IMR-90 (cell line): ENCODE results near the gene USP6NL. TPM values are rescaled to one million over a fixed set of nuclear protein-coding genes. Genes with fewer than 3 reads are reported as not detected.

Experiments
- ATAC-seq: fragments of 200-7000 bp; cut with Tn5 transposase; 2 replicates; pipeline ENCODE4 v1.9.1; 2020; ENCODE audit warnings: low read depth, mild to moderate bottlenecking, moderate library complexity
- BruUV-seq: library from RNA; stranded (reverse); fragments of 400-500 nt; replicated peaks from 2 replicates; lab custom pipeline; 2021; lab: Mats Ljungman, UMichigan
- CTCF ChIA-PET: fragments of 300-600 bp; formaldehyde crosslinking; extraction: SDS; loops from one replicate; lab custom pipeline; 2021; ENCODE audit warnings: antibody characterized with exemption; lab: Yijun Ruan, JAX
- POLR2A ChIA-PET: fragments of 300-600 bp; sonication (Branson Sonifier 250); formaldehyde crosslinking; loops from one replicate; lab custom pipeline; 2022; ENCODE audit warnings: antibody characterized with exemption; ENCODE audit not compliant: unreplicated experiment; lab: Charles Lee
- DNase-seq: peaks from one replicate; pipeline ENCODE4 v3.0.0; 2013
- H2AFZ ChIP-seq: replicated peaks from 2 replicates; pipeline ENCODE3; 2013; ENCODE audit warnings: low read length, mild to moderate bottlenecking; ENCODE audit not compliant: poor library complexity
- H2AK5ac ChIP-seq: 2 replicates; pipeline ENCODE4 v1.6.1; 2013; ENCODE audit warnings: low read depth, low read length, inconsistent platforms
- H2AK9ac ChIP-seq: replicated peaks from 2 replicates; pipeline ENCODE3; 2013; ENCODE audit warnings: mild to moderate bottlenecking, low read depth, low read length, moderate library complexity; ENCODE audit not compliant: poor library complexity
- H2BK120ac ChIP-seq: 2 replicates; pipeline ENCODE4 v1.6.1; 2013; ENCODE audit warnings: low read depth, low read length, inconsistent platforms
- H2BK15ac ChIP-seq: 3 replicates; pipeline ENCODE4 v1.6.1; 2013; ENCODE audit warnings: low read depth, low read length, inconsistent platforms
- H2BK20ac ChIP-seq: 2 replicates; pipeline ENCODE4 v1.6.1; 2013; ENCODE audit warnings: low read depth, mild to moderate bottlenecking, inconsistent platforms, low read length, moderate library complexity
- H2BK5ac ChIP-seq: 2 replicates; pipeline ENCODE4 v1.6.1; 2013; ENCODE audit warnings: mild to moderate bottlenecking, low read depth, low read length, inconsistent platforms; ENCODE audit not compliant: poor library complexity, severe bottlenecking
- H3K14ac ChIP-seq: replicated peaks from 2 replicates; pipeline ENCODE4 v1.6.1; 2013; ENCODE audit warnings: low read depth, low read length, inconsistent platforms
- H3K18ac ChIP-seq: 2 replicates; pipeline ENCODE4 v1.6.1; 2013; ENCODE audit warnings: low read depth, low read length, control low read depth
- H3K23ac ChIP-seq: 2 replicates; pipeline ENCODE4 v1.6.1; 2013; ENCODE audit warnings: low read depth, low read length, inconsistent platforms
- H3K27ac ChIP-seq: 2 replicates; pipeline ENCODE4 v1.5.1; 2013; ENCODE audit warnings: mild to moderate bottlenecking, control low read depth, low read length; ENCODE audit not compliant: insufficient read depth
- H3K27me3 ChIP-seq: 2 replicates; pipeline ENCODE4 v1.6.1; 2013; ENCODE audit warnings: low read length; ENCODE audit not compliant: control insufficient read depth, insufficient read depth
- H3K36me3 ChIP-seq: 2 replicates; pipeline ENCODE4 v1.6.1; 2013; ENCODE audit warnings: low read length, mixed read lengths; ENCODE audit not compliant: control insufficient read depth, insufficient read depth
- H3K4ac ChIP-seq: 2 replicates; pipeline ENCODE4 v1.6.1; 2013; ENCODE audit warnings: low read depth, low read length, inconsistent platforms
- H3K4me1 ChIP-seq: 2 replicates; pipeline ENCODE4 v1.6.1; 2013; ENCODE audit warnings: low read length, mixed read lengths; ENCODE audit not compliant: control insufficient read depth, insufficient read depth
- H3K4me2 ChIP-seq: 2 replicates; pipeline ENCODE4 v1.6.1; 2013; ENCODE audit warnings: low read depth, mild to moderate bottlenecking, control low read depth, low read length, moderate library complexity
- H3K4me3 ChIP-seq: 2 replicates; pipeline ENCODE4 v1.5.1; 2013; ENCODE audit warnings: low read depth, mild to moderate bottlenecking, control low read depth, low read length, moderate library complexity; ENCODE audit not compliant: insufficient read depth
- H3K56ac ChIP-seq: 2 replicates; pipeline ENCODE4 v1.6.1; 2013; ENCODE audit warnings: low read length, inconsistent platforms; ENCODE audit not compliant: insufficient read depth; ENCODE audit errors: extremely low read depth
- H3K79me1 ChIP-seq, 2 experiments: 2 replicates each; pipeline ENCODE4 v1.6.1; 2013; ENCODE audit warnings: low read length in 2 of 2, inconsistent platforms in 1 of 2, low read depth in 1 of 2
- H3K9ac ChIP-seq: 2 replicates; pipeline ENCODE4 v1.6.1; 2013; ENCODE audit warnings: low read depth, low read length, control low read depth
- H3K9me1 ChIP-seq: 2 replicates; pipeline ENCODE4 v1.6.1; 2013; ENCODE audit warnings: low read length, inconsistent platforms; ENCODE audit not compliant: insufficient read depth
- H3K9me3 ChIP-seq: 2 replicates; pipeline ENCODE4 v1.6.1; 2013; ENCODE audit warnings: low read length; ENCODE audit not compliant: control insufficient read depth, insufficient read depth
- H4K20me1 ChIP-seq: 2 replicates; pipeline ENCODE4 v1.6.1; 2013; ENCODE audit warnings: low read length, inconsistent platforms; ENCODE audit not compliant: insufficient read depth
- H4K5ac ChIP-seq: 2 replicates; pipeline ENCODE4 v1.6.1; 2013; ENCODE audit warnings: mild to moderate bottlenecking, low read depth, low read length, control low read depth
- H4K8ac ChIP-seq, 2 experiments: 2 replicates each; pipeline ENCODE4 v1.6.1; 2013; ENCODE audit warnings: low read depth in 2 of 2, low read length in 2 of 2, control low read depth in 1 of 2, inconsistent platforms in 1 of 2
- H4K91ac ChIP-seq: 2 replicates; pipeline ENCODE4 v1.6.1; 2013; ENCODE audit warnings: low read depth, low read length, inconsistent platforms; ENCODE audit not compliant: insufficient read depth
- CEBPB ChIP-seq: IDR thresholded peaks from 2 replicates; pipeline ENCODE4 v1.6.1; 2012; ENCODE audit warnings: low read depth, low read length, improper control_type of control experiment
- FOS ChIP-seq: fragments of 150-350 bp; IDR thresholded peaks from 2 replicates; pipeline ENCODE4 v1.6.1; 2016; ENCODE audit warnings: low read depth, low read length
- MAZ ChIP-seq: IDR thresholded peaks from 2 replicates; pipeline ENCODE4 v1.6.1; 2012; ENCODE audit warnings: low read depth, mild to moderate bottlenecking, low read length, improper control_type of control experiment, moderate library complexity, borderline replicate concordance
- MXI1 ChIP-seq: IDR thresholded peaks from 2 replicates; pipeline ENCODE4 v1.6.1; 2012; ENCODE audit warnings: low read depth, mild to moderate bottlenecking, low read length, moderate library complexity, borderline replicate concordance
- RAD21 ChIP-seq: IDR thresholded peaks from 2 replicates; pipeline ENCODE4 v1.6.1; 2012; ENCODE audit warnings: low read length, improper control_type of control experiment
- SMC3 ChIP-seq: fragments of 150-350 bp; IDR thresholded peaks from 2 replicates; pipeline ENCODE4 v1.6.1; 2016; ENCODE audit warnings: low read depth, mild to moderate bottlenecking, antibody characterized with exemption, low read length, moderate library complexity
- WGBS, 2 experiments: methylation state at CpG; one replicate each; pipeline versions ENCODE4 v1.1.5 to v1.1.7; 2013; ENCODE audit warnings: missing lambda C conversion rate in 2 of 2; ENCODE audit not compliant: insufficient read length in 1 of 2; ENCODE audit errors: extremely low coverage in 2 of 2; 5-methylcytosine and 5-hydroxymethylcytosine counted together
- dilution Hi-C: fragments of 300-500 bp; cut with HindIII; formaldehyde crosslinking; loops from one replicate; pipeline ENCODE4 v1.14.3; 2018; ENCODE audit warnings: low sequenced_read_pairs; ENCODE audit not compliant: unreplicated experiment
- in situ Hi-C: fragments of 300-500 bp; cut with MboI; formaldehyde crosslinking; loops from 3 replicates; pipeline ENCODE4 v1.14.3; 2019; ENCODE audit warnings: low sequenced_read_pairs, inconsistent platforms, mixed read lengths
- intact Hi-C: fragments of 100-400 bp; cut with micrococcal nuclease; formaldehyde crosslinking; loops from 2 replicates; pipeline ENCODE4 v1.10.0; 2022
- polyA plus RNA-seq, 3 experiments: library from polyadenylated mRNA; depleted of rRNA; stranded (reverse); fragments of >200 nt; gene quantifications; 2 replicates each; pipeline ENCODE4 v1.2.3, GENCODE V29; 2012; ENCODE audit warnings: low replicate concordance in 1 of 3
- total RNA-seq: library from RNA; depleted of rRNA; stranded (reverse); fragments of >200 nt; gene quantifications from 2 replicates; pipeline ENCODE4 v1.2.3, GENCODE V29; 2012

The USP6NL gene
- total and polyA plus RNA-seq, 2 of the 4 experiments (the other 2 are of a cell fraction), result 7.8 to 9.1 TPM

DNA sequence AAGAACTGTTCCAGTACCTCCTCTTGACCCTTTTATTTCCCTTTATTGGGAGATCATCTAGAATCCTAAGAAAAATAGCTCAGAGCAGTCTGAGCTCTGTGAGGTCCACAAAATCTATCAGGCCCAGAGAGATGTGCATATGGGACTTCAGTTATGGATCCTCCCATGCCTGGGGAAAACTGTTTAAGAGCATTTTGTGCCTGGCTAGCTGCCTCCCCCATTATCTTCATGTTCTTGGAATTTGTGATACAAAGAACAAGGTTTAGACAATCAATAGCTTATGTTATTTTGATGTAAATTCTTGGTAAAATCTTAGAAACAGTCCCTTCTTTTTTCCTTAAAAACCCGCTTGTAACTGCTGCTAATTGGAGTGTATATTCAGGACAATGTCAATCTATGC is 75.2 kb downstream of the USP6NL start:
- ChIA-PET POLR2A (no interaction called here), CTCF (no interaction called here)
- WGBS, 2 experiments, result no CpG with 5 or more reads among the region's 1 CpG
- H4K8ac ChIP-seq, result no peak overlapping the region
- no peak overlapping the region for H2AFZ ChIP-seq
- no peak overlapping the region for H2AK9ac ChIP-seq
- H3K23ac ChIP-seq, result no peak overlapping the region
- H3K4me1 ChIP-seq, result peaks cover 9% of the 10 kb centered on the region
- H3K27ac ChIP-seq, result no peak overlapping the region
- H2AK5ac ChIP-seq, result no peak overlapping the region
- H2BK5ac ChIP-seq, result no peak overlapping the region
- no TSS peak for BruUV-seq
- H3K36me3 ChIP-seq, result no peaks in the 10 kb centered on the region
- peaks cover 13% of the 10 kb centered on the region for H4K20me1 ChIP-seq
- DNase-seq (no peak), ATAC-seq (no peak)
- H3K18ac ChIP-seq, result no peak overlapping the region
- peaks cover 13% of the 10 kb centered on the region for H3K9me1 ChIP-seq
- H4K91ac ChIP-seq, result no peak overlapping the region
- H2BK20ac ChIP-seq, result no peak overlapping the region
- dilution Hi-C loops, result no loop called here
- H3K27me3 ChIP-seq, result no peaks in the 10 kb centered on the region
- in situ Hi-C loops, result no loop called here
- H3K79me1 ChIP-seq, result peaks cover 17 to 25% of the 10 kb centered on the region in 2 experiments
- no peak overlapping the region for H4K5ac ChIP-seq
- intact Hi-C loops, result no loop called here
- H2BK15ac ChIP-seq, result no peak overlapping the region
- TF ChIP-seq SMC3, result no peak
- TF ChIP-seq RAD21, result no peak
- no peak for TF ChIP-seq CEBPB
- no peak for TF ChIP-seq FOS
- TF ChIP-seq MAZ, result no peak
- TF ChIP-seq MXI1, result no peak
- H3K9me3 ChIP-seq, result no peaks in the 10 kb centered on the region
- no peak overlapping the region for H3K4me3 ChIP-seq
- H3K14ac ChIP-seq, result no peak overlapping the region
- no peak overlapping the region for H3K9ac ChIP-seq
- no peak overlapping the region for H2BK120ac ChIP-seq
- no peak overlapping the region for H3K4ac ChIP-seq
- no peak overlapping the region for H3K56ac ChIP-seq
- H3K4me2 ChIP-seq, result no peak overlapping the region
